Peyer's patch (tissue), 4 donors: ENCODE measurements around the gene NRXN3.

Source experiments
- POLR2A ChIP-seq, 2 donors: fragments of 450-650 bp; IDR thresholded peaks; one replicate each; pipeline ENCODE4 v1.5.1; 2017; ENCODE audit warnings: antibody characterized with exemption in 2 of 2, mild to moderate bottlenecking in 2 of 2, moderate library complexity in 2 of 2
- TF ChIP-seq, protein P1 (sequence below), 6 experiments: fragments of 450-650 bp in 4 of 6; fragments of 200-600 bp in 2 of 6; sonication (generic) in 1 of 6; IDR thresholded peaks; one replicate each; pipeline ENCODE4 v1.5.1; 2017 to 2019; ENCODE audit warnings: antibody characterized with exemption in 6 of 6, mild to moderate bottlenecking in 3 of 6, moderate library complexity in 1 of 6

DNA sequence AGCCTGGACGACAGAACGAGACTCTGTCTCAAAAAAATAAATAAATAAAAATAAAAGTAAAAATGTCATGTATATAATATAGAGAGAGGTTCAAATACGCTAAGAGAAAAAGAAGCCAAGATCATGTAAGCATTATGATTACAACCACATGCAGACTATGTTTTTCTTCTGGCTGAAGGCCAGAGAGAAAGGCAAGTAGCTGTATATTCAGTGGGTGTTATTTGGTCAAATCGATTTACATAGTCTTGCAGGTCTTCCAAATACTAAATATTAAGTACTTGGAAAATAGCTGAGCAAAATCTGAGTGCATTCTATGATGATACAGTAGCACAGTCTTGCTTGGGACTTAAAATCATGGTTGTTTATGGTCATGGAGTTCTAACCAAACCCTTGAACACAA, 1283.1 kb downstream of the NRXN3 start:
- TF ChIP-seq, protein P1, sequence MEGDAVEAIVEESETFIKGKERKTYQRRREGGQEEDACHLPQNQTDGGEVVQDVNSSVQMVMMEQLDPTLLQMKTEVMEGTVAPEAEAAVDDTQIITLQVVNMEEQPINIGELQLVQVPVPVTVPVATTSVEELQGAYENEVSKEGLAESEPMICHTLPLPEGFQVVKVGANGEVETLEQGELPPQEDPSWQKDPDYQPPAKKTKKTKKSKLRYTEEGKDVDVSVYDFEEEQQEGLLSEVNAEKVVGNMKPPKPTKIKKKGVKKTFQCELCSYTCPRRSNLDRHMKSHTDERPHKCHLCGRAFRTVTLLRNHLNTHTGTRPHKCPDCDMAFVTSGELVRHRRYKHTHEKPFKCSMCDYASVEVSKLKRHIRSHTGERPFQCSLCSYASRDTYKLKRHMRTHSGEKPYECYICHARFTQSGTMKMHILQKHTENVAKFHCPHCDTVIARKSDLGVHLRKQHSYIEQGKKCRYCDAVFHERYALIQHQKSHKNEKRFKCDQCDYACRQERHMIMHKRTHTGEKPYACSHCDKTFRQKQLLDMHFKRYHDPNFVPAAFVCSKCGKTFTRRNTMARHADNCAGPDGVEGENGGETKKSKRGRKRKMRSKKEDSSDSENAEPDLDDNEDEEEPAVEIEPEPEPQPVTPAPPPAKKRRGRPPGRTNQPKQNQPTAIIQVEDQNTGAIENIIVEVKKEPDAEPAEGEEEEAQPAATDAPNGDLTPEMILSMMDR (IDR thresholded peaks at IDR 0.05), result no peak
- no peak for TF ChIP-seq POLR2A (IDR thresholded peaks at IDR 0.05)
